ENCODE measurements around the gene SRSF9. TPM values are rescaled to one million over a fixed set of nuclear protein-coding genes. Genes with fewer than 3 reads are reported as not detected.
"Not testable (repeated sequence)": the region's sequence is repeated elsewhere in the genome, so short reads cannot be mapped to it uniquely, and the experiment has no call there.

Gene SRSF9, protein sequence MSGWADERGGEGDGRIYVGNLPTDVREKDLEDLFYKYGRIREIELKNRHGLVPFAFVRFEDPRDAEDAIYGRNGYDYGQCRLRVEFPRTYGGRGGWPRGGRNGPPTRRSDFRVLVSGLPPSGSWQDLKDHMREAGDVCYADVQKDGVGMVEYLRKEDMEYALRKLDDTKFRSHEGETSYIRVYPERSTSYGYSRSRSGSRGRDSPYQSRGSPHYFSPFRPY
- total RNA-seq (ENCODE audit: unreplicated experiment) = 255 TPM
- long read RNA-seq, transcript SRSF9-201 (4 exons, 1,201 nt) = major isoform, 60 of 63 reads
- long read RNA-seq, partial matches to known transcripts = 0 of 63 reads
- long read RNA-seq, other reads (novel, unspliced or antisense) = 2 of 63 reads

DNA sequence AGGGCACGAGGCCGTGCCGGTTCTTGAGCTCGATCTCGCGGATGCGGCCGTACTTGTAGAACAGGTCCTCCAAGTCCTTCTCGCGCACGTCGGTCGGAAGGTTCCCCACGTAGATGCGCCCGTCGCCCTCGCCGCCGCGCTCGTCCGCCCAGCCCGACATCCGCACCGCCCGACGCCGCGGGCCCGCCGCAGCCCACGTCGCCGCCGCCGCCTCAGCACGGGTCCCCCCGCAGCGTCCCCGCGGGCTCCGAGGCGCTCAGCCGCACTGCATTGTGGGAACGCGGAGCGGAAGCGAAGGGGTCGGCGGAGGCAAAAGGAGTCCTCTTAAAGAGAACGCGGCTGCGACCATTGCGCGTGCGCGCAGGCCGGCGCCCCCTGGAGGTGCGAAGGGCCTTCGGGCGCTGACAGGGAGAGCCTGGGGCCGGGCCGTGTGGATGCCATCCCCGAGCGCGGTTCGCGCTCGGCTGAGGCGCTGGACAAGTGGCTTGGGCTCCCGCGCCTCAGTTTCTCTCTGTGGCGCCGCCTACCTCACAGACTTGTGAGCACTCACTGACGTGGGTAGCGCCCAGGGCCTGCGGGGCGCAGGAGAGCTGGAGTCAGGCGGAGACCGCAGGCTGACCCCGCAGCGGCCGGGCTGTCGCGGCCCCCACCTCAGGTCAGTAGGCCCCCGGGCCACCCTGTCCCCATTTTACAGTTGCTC is at the start of gene SRSF9:
SRSF9 (minus strand) TSS at position 299 of the 700 bp plus-strand sequence; CDS start at position 160, 139 bp downstream.
- Mint-ChIP-seq H3K4me1 (ENCODE audit: unreplicated experiment) (peaks cover 11% of the 10 kb centered on the region), H3K36me3 (ENCODE audit: low read depth, unreplicated experiment) (peaks cover 13% of the 10 kb centered on the region), H3K27me3 (ENCODE audit: unreplicated experiment) (peaks cover 3% of the 10 kb centered on the region), H3K9me3 (ENCODE audit: unreplicated experiment) (no peaks in the 10 kb centered on the region), H3K27ac (ENCODE audit: unreplicated experiment) (peak within 1 kb of the TSS; percentile 93), H3K4me3 (ENCODE audit: unreplicated experiment) (peak within 1 kb of the TSS; percentile 95)
- DNase-seq (ENCODE audit: low spot score) = peak; percentile 97
- TF ChIP-seq, protein P1, sequence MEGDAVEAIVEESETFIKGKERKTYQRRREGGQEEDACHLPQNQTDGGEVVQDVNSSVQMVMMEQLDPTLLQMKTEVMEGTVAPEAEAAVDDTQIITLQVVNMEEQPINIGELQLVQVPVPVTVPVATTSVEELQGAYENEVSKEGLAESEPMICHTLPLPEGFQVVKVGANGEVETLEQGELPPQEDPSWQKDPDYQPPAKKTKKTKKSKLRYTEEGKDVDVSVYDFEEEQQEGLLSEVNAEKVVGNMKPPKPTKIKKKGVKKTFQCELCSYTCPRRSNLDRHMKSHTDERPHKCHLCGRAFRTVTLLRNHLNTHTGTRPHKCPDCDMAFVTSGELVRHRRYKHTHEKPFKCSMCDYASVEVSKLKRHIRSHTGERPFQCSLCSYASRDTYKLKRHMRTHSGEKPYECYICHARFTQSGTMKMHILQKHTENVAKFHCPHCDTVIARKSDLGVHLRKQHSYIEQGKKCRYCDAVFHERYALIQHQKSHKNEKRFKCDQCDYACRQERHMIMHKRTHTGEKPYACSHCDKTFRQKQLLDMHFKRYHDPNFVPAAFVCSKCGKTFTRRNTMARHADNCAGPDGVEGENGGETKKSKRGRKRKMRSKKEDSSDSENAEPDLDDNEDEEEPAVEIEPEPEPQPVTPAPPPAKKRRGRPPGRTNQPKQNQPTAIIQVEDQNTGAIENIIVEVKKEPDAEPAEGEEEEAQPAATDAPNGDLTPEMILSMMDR (IDR thresholded peaks at IDR 0.05; ENCODE audit: unreplicated experiment) = peak; percentile 73

DNA sequence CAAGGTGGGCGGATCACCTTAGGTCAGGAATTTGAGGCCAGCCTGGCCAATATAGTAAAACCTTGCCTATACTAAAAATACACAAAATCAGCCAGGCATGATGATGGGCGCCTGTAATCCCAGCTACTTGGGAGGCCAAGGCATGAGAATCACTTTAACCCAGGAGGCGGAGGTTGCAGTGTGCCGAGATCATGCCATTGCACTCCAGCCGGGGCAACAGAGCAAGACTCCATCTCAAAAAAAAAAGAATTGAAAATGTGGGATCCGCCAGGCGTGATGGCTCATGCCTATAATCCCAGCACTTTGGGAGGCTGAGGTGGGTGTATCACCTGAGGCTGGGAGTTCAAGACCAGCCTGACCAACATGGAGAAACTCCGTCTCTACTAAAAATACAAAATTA is 49.8 kb upstream of the SRSF9 start:
- H3K27ac Mint-ChIP-seq (ENCODE audit: unreplicated experiment); DNase-seq (ENCODE audit: low spot score); H3K4me3 Mint-ChIP-seq (ENCODE audit: unreplicated experiment): not testable (repeated sequence)

DNA sequence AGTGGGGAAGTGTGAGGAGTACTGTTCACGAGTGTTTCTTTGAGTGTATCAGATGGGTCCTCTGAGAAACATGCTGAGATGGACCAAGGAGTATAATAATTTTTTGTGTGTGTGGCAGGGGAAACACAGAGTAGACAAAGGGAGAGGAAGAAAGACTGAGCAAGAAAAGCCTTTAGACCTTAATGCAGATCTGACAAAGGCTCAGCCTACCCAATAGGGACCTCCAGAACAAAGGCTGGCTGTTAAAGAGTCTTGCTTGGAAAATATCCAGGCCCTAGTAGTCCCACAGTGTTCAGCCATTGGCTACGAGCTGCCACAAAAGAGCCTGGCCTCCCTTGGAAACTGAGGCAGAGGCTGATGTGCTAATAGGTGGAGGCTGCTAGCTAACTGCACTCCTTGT is 45.9 kb upstream of the SRSF9 start:
- Mint-ChIP-seq H3K4me3 (ENCODE audit: unreplicated experiment) (peak overlapping the region; percentile 24), H3K9me3 (ENCODE audit: unreplicated experiment) (no peaks in the 10 kb centered on the region), H3K4me1 (ENCODE audit: unreplicated experiment) (no peaks in the 10 kb centered on the region), H3K27me3 (ENCODE audit: unreplicated experiment) (no peaks in the 10 kb centered on the region), H3K27ac (ENCODE audit: unreplicated experiment) (no peak overlapping the region), H3K36me3 (ENCODE audit: low read depth, unreplicated experiment) (peaks cover 15% of the 10 kb centered on the region)
- DNase-seq (ENCODE audit: low spot score) = no peak
- TF ChIP-seq, protein P1 (IDR thresholded peaks at IDR 0.05; ENCODE audit: unreplicated experiment) = no peak

More for the DNA sequence above, 49.8 kb upstream of the SRSF9 start:
- H3K36me3 Mint-ChIP-seq (ENCODE audit: low read depth, unreplicated experiment) = peaks cover 10% of the 10 kb centered on the region
- not testable (repeated sequence) for H3K4me1 Mint-ChIP-seq (ENCODE audit: unreplicated experiment); H3K27me3 Mint-ChIP-seq (ENCODE audit: unreplicated experiment); H3K9me3 Mint-ChIP-seq (ENCODE audit: unreplicated experiment)

DNA sequence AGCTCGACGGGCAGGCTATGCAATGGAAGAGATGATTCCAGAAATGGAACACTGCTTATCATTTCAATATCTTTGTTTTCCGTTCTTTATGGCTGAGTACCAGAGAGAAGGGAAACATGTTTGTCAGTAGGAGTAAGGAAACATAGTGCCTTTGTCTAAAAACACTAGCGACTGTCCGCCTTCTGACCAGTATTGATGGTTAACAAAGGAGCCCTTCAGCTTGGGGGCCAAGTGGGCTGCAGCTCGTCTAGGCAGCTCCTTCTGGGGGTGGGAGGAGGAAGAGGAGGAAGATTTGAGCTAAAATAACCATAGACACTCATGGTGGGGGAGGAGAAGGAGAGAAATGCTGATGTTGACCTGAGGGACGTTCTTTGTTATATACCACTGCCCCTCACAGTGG is 44.5 kb upstream of the SRSF9 start:
- Mint-ChIP-seq H3K36me3 (ENCODE audit: low read depth, unreplicated experiment) (peaks cover 24% of the 10 kb centered on the region), H3K9me3 (ENCODE audit: unreplicated experiment) (no peaks in the 10 kb centered on the region), H3K4me1 (ENCODE audit: unreplicated experiment) (no peaks in the 10 kb centered on the region), H3K27me3 (ENCODE audit: unreplicated experiment) (no peaks in the 10 kb centered on the region), H3K27ac (ENCODE audit: unreplicated experiment) (no peak overlapping the region), H3K4me3 (ENCODE audit: unreplicated experiment) (no peak overlapping the region)
- TF ChIP-seq, protein P1 (IDR thresholded peaks at IDR 0.05; ENCODE audit: unreplicated experiment) = no peak
- no peak for DNase-seq (ENCODE audit: low spot score)

DNA sequence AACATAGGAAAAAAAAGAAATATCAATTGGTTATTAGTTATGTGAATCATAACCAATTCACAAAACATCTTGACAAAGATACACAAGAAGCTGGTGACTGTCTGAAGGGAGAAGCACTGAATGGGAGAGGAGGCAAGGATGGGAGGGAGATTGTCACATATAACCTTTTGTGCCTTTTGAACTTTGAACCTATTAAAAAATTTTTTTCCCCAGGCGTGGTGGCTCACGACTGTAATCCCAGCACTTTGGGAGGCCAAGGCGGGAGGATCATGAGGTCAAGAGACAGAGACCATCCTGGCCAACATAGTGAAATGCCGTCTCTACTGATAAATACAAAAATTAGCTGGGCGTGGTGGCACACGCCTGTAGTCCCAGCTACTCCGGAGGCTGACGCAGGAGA is 39.0 kb upstream of the SRSF9 start:
- peak overlapping the region; percentile 66 for H3K4me3 Mint-ChIP-seq (ENCODE audit: unreplicated experiment)
- no peaks in the 10 kb centered on the region for H3K27me3 Mint-ChIP-seq (ENCODE audit: unreplicated experiment)
- DNase-seq (ENCODE audit: low spot score) = no peak
- peaks cover 14% of the 10 kb centered on the region for H3K36me3 Mint-ChIP-seq (ENCODE audit: low read depth, unreplicated experiment)
- H3K27ac Mint-ChIP-seq (ENCODE audit: unreplicated experiment) = peak overlapping the region; percentile 48
- no peaks in the 10 kb centered on the region for H3K4me1 Mint-ChIP-seq (ENCODE audit: unreplicated experiment)
- no peaks in the 10 kb centered on the region for H3K9me3 Mint-ChIP-seq (ENCODE audit: unreplicated experiment)
- TF ChIP-seq, protein P1 (IDR thresholded peaks at IDR 0.05; ENCODE audit: unreplicated experiment) = no peak
